ENCODE data around the gene EYA2. TPM values are rescaled to one million over a fixed set of nuclear protein-coding genes. Genes with fewer than 3 reads are reported as not detected.

The EYA2 gene
- polyA plus RNA-seq, 2 donors, result 21.5 to 23.6 TPM

GRCh38 chr20:47030271-47030810, 135.7 kb downstream of the EYA2 start:
- H3K4me1 ChIP-seq (ENCODE audit: control insufficient read depth in 2 of 2, insufficient read depth in 2 of 2, low read length in 1 of 2), result peaks cover 0 to 2% of the 10 kb centered on the region in 2 donors
- 74 to 77% methylated on average over 4 of the region's 4 CpGs for WGBS, 2 donors
- peak overlapping the region in 1 of 2 donors; percentile 24 for H3K27ac ChIP-seq (ENCODE audit: low read depth in 2 of 2, low read length in 1 of 2)
- H3K36me3 ChIP-seq (ENCODE audit: control insufficient read depth in 2 of 2, insufficient read depth in 2 of 2, low read length in 1 of 2), result peaks cover 0 to 4% of the 10 kb centered on the region in 2 donors
- no peak overlapping the region for H3K4me3 ChIP-seq (ENCODE audit: low read depth in 1 of 2, low read length in 2 of 2)
- H3K9me3 ChIP-seq (ENCODE audit: control insufficient read depth in 2 of 2, insufficient read depth in 1 of 2, low read depth in 1 of 2, low read length in 1 of 2), result peaks cover 0 to 4% of the 10 kb centered on the region in 2 donors
- no peaks in the 10 kb centered on the region for H3K27me3 ChIP-seq (ENCODE audit: control insufficient read depth in 1 of 2, insufficient read depth in 2 of 2, low read length in 2 of 2)

- 56 to 71% methylated on average over 7 of the region's 7 CpGs for WGBS, 2 donors
- no peak overlapping the region for H3K27ac ChIP-seq (ENCODE audit: low read depth in 2 of 2, low read length in 1 of 2)
- no peak overlapping the region for H3K4me3 ChIP-seq (ENCODE audit: low read depth in 1 of 2, low read length in 2 of 2)
Observed at GRCh38 chr20:47031004-47031403, 136.4 kb downstream of the EYA2 start.

DNA sequence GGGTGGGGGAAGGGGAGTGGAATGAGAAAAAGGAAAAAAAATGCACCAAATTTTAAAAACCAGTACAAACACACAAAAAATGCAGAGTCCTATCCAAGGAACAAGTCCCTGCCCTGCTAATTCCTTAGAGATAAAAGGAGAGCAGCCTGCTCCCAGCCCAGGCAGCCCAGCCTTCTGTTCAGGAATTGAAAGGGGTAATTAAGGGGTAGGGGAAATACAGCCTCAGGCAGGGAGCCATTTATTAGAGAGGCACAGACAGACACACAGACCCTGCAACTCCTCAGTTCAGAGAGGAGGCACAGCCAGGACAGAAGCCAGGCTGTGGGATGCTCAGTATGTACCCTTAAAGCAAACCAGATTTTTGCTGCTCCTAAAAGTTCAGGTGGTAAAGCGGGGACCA, 137.2 kb downstream of the EYA2 start:
- no peak overlapping the region for H3K4me3 ChIP-seq (ENCODE audit: low read depth in 1 of 2, low read length in 2 of 2)
- H3K4me1 ChIP-seq (ENCODE audit: control insufficient read depth in 2 of 2, insufficient read depth in 2 of 2, low read length in 1 of 2), result peaks cover 0 to 2% of the 10 kb centered on the region in 2 donors
- peaks cover 0 to 4% of the 10 kb centered on the region in 2 donors for H3K36me3 ChIP-seq (ENCODE audit: control insufficient read depth in 2 of 2, insufficient read depth in 2 of 2, low read length in 1 of 2)
- 81 to 94% methylated on average over 1 of the region's 1 CpG for WGBS, 2 donors
- H3K27ac ChIP-seq (ENCODE audit: low read depth in 2 of 2, low read length in 1 of 2), result peak overlapping the region in 1 of 2 donors; percentile 15
- no peaks in the 10 kb centered on the region for H3K27me3 ChIP-seq (ENCODE audit: control insufficient read depth in 1 of 2, insufficient read depth in 2 of 2, low read length in 2 of 2)
- peaks cover 0 to 4% of the 10 kb centered on the region in 2 donors for H3K9me3 ChIP-seq (ENCODE audit: control insufficient read depth in 2 of 2, insufficient read depth in 1 of 2, low read depth in 1 of 2, low read length in 1 of 2)

More at GRCh38 chr20:47031004-47031403, 136.4 kb downstream of the EYA2 start:
- peaks cover 0 to 4% of the 10 kb centered on the region in 2 donors for H3K36me3 ChIP-seq (ENCODE audit: control insufficient read depth in 2 of 2, insufficient read depth in 2 of 2, low read length in 1 of 2)
- peaks cover 0 to 4% of the 10 kb centered on the region in 2 donors for H3K9me3 ChIP-seq (ENCODE audit: control insufficient read depth in 2 of 2, insufficient read depth in 1 of 2, low read depth in 1 of 2, low read length in 1 of 2)
- no peaks in the 10 kb centered on the region for H3K27me3 ChIP-seq (ENCODE audit: control insufficient read depth in 1 of 2, insufficient read depth in 2 of 2, low read length in 2 of 2)
- peaks cover 0 to 2% of the 10 kb centered on the region in 2 donors for H3K4me1 ChIP-seq (ENCODE audit: control insufficient read depth in 2 of 2, insufficient read depth in 2 of 2, low read length in 1 of 2)

DNA sequence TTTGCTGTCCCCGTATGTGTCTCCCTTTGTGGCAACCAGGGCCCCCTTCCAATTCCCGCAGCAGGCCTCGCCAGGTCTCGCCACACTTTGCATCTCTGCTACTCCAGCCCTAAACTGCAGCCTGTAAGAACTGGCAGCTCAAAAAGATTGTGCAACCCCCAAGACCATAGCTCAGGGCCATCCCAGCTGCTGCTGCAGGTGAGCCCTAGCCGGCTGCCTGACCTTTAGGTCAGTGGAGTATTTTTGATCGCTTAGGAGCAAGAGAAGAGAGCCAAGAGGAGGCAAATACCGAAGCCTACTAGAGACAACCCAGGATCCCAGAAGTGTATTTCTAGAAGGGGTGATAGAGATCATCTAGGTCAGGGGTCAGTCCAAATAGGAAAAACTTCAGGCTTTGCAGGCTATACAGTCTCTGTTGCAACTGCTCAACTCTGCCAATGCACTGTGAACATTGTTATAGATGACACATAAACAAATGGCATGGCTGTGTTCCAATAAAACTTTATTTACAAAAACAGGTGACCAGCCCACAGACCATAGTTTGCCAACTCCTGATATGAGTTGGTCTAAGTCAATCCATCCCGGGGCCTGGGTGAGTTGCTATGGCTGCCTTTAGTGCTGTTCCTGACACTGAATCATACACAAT, 138.4 kb downstream of the EYA2 start:
- Histone ChIP-seq H3K4me1 (ENCODE audit: control insufficient read depth in 2 of 2, insufficient read depth in 2 of 2, low read length in 1 of 2) (peaks cover 0 to 2% of the 10 kb centered on the region in 2 donors), H3K36me3 (ENCODE audit: control insufficient read depth in 2 of 2, insufficient read depth in 2 of 2, low read length in 1 of 2) (peaks cover 0 to 4% of the 10 kb centered on the region in 2 donors), H3K9me3 (ENCODE audit: control insufficient read depth in 2 of 2, insufficient read depth in 1 of 2, low read depth in 1 of 2, low read length in 1 of 2) (peaks cover 0 to 4% of the 10 kb centered on the region in 2 donors), H3K4me3 (ENCODE audit: low read depth in 1 of 2, low read length in 2 of 2) (no peak overlapping the region), H3K27ac (ENCODE audit: low read depth in 2 of 2, low read length in 1 of 2) (peak overlapping the region in 1 of 2 donors; percentile 42), H3K27me3 (ENCODE audit: control insufficient read depth in 1 of 2, insufficient read depth in 2 of 2, low read length in 2 of 2) (no peaks in the 10 kb centered on the region)
- WGBS, 2 donors, result 77 to 79% methylated on average over 8 of the region's 8 CpGs

GRCh38 chr20:47033665-47034064, 139.0 kb downstream of the EYA2 start:
- H3K27me3 ChIP-seq (ENCODE audit: control insufficient read depth in 1 of 2, insufficient read depth in 2 of 2, low read length in 2 of 2), result no peaks in the 10 kb centered on the region
- no peak overlapping the region for H3K4me3 ChIP-seq (ENCODE audit: low read depth in 1 of 2, low read length in 2 of 2)
- peak overlapping the region in 1 of 2 donors; percentile 42 for H3K27ac ChIP-seq (ENCODE audit: low read depth in 2 of 2, low read length in 1 of 2)
- no peaks in the 10 kb centered on the region for H3K36me3 ChIP-seq (ENCODE audit: control insufficient read depth in 2 of 2, insufficient read depth in 2 of 2, low read length in 1 of 2)
- peaks cover 0 to under 1% of the 10 kb centered on the region in 2 donors for H3K9me3 ChIP-seq (ENCODE audit: control insufficient read depth in 2 of 2, insufficient read depth in 1 of 2, low read depth in 1 of 2, low read length in 1 of 2)
- H3K4me1 ChIP-seq (ENCODE audit: control insufficient read depth in 2 of 2, insufficient read depth in 2 of 2, low read length in 1 of 2), result peaks cover 0 to 2% of the 10 kb centered on the region in 2 donors

DNA sequence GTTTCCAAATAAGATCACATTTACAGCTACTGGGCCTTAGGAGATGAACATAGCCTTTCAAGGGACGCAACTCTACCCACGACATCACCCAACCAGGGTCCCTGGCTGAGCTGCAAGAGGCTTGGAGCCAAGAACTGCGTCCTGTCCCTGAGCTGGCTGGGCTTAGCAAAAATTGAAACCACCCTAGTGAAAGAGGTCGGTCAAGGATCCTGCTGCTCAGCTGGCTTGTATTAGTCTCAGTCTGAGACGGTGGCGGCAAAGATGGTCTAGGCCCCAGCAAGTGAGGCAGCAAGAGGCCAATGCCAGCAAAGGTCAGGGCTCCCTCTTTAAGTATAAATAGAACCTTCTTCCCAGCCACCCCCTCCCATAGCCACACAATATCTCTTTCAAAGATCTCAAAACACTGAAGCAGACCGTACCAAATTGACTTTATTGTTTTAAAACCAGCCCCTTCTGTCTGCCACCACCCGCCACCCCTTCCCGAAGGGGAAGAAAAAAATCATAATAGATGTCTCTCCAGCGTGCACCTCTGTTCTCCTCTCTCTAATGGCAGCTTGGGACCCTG, 140.5 kb downstream of the EYA2 start:
- WGBS, 2 donors, result 77 to 80% methylated on average over 10 of the region's 10 CpGs
- Histone ChIP-seq H3K27me3 (ENCODE audit: control insufficient read depth in 1 of 2, insufficient read depth in 2 of 2, low read length in 2 of 2) (no peaks in the 10 kb centered on the region), H3K27ac (ENCODE audit: low read depth in 2 of 2, low read length in 1 of 2) (no peak overlapping the region), H3K4me3 (ENCODE audit: low read depth in 1 of 2, low read length in 2 of 2) (no peak overlapping the region), H3K36me3 (ENCODE audit: control insufficient read depth in 2 of 2, insufficient read depth in 2 of 2, low read length in 1 of 2) (no peaks in the 10 kb centered on the region), H3K9me3 (ENCODE audit: control insufficient read depth in 2 of 2, insufficient read depth in 1 of 2, low read depth in 1 of 2, low read length in 1 of 2) (no peaks in the 10 kb centered on the region), H3K4me1 (ENCODE audit: control insufficient read depth in 2 of 2, insufficient read depth in 2 of 2, low read length in 1 of 2) (peaks cover 0 to 2% of the 10 kb centered on the region in 2 donors)

DNA sequence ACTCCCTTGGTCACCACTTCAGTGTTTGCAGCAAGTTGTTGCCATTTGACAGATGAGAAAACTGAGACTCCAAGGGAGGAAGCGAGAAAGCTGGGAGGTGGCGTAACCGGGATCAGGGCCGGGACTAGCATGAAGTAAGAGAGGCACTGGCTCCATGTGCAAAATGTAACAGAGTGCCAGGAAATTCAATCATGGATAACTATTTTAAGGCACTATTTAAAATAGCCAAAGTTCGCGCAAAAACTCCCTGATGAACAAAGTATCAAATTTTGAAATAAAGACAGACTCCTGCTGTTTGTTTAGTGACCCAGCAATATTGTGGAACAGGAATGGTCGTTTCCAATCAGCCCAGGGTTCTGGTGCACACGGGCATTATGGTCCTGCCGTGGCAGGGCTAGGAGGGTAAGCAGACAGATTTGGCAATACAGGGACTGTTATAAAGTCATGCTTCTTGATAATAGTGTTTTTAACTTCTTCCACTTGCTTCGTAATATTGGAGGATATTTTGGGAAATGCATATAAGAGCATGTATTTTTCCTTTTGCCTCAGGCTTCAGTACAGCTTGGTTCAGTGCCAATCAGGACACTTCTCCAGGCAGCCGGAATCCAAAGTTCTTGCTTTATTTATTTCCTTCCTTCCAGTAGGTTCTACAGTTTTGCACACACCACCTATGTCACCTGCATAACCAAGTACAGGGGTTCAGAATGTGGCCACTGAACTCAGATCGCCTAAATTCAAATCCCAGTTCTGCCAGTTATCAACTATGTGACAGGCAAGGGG, 141.6 kb downstream of the EYA2 start:
- Histone ChIP-seq H3K4me1 (ENCODE audit: control insufficient read depth in 2 of 2, insufficient read depth in 2 of 2, low read length in 1 of 2) (no peaks in the 10 kb centered on the region), H3K9me3 (ENCODE audit: control insufficient read depth in 2 of 2, insufficient read depth in 1 of 2, low read depth in 1 of 2, low read length in 1 of 2) (no peaks in the 10 kb centered on the region), H3K4me3 (ENCODE audit: low read depth in 1 of 2, low read length in 2 of 2) (no peak overlapping the region), H3K27ac (ENCODE audit: low read depth in 2 of 2, low read length in 1 of 2) (no peak overlapping the region), H3K36me3 (ENCODE audit: control insufficient read depth in 2 of 2, insufficient read depth in 2 of 2, low read length in 1 of 2) (peaks cover 0 to 3% of the 10 kb centered on the region in 2 donors), H3K27me3 (ENCODE audit: control insufficient read depth in 1 of 2, insufficient read depth in 2 of 2, low read length in 2 of 2) (no peaks in the 10 kb centered on the region)
- WGBS, 2 donors, result 73 to 79% methylated on average over 12 of the region's 12 CpGs

GRCh38 chr20:47038566-47039560, 144.2 kb downstream of the EYA2 start:
- H3K27ac ChIP-seq (ENCODE audit: low read depth in 2 of 2, low read length in 1 of 2), result no peak overlapping the region
- no peak overlapping the region for H3K4me3 ChIP-seq (ENCODE audit: low read depth in 1 of 2, low read length in 2 of 2)
- H3K9me3 ChIP-seq (ENCODE audit: control insufficient read depth in 2 of 2, insufficient read depth in 1 of 2, low read depth in 1 of 2, low read length in 1 of 2), result no peaks in the 10 kb centered on the region
- no peaks in the 10 kb centered on the region for H3K27me3 ChIP-seq (ENCODE audit: control insufficient read depth in 1 of 2, insufficient read depth in 2 of 2, low read length in 2 of 2)
- H3K36me3 ChIP-seq (ENCODE audit: control insufficient read depth in 2 of 2, insufficient read depth in 2 of 2, low read length in 1 of 2), result peaks cover 0 to 3% of the 10 kb centered on the region in 2 donors
- no peaks in the 10 kb centered on the region for H3K4me1 ChIP-seq (ENCODE audit: control insufficient read depth in 2 of 2, insufficient read depth in 2 of 2, low read length in 1 of 2)
- 70 to 73% methylated on average over 18 of the region's 18 CpGs for WGBS, 2 donors

All from esophagus (tissue), 2 donors.